Pancreas (tissue), 10 donors: ENCODE results near the gene RHOXF1. TPM values are rescaled to one million over a fixed set of nuclear protein-coding genes. Genes with fewer than 3 reads are reported as not detected.
A peak's percentile ranks its signal among the peaks of the same experiment; 100 is the strongest.

ENCODE experiments used
- ATAC-seq, 4 donors: fragments of 200-7000 bp; cut with Tn5 transposase; one replicate each; pipeline versions ENCODE4 v1.8.0 to v1.9.1; 2020; ENCODE audit warnings: mild to moderate bottlenecking in 4 of 4, moderate library complexity in 4 of 4
- DNase-seq, 6 donors: peaks; one replicate each; pipeline ENCODE4 v3.0.0-alpha.2; 2020
- FAIRE-seq: peaks from 2 replicates; lab custom pipeline; 2012; peaks lifted over from hg19 to GRCh38; lab: Jason Lieb, UNC
- H3K27ac ChIP-seq, 4 donors: fragments of 200-600 bp; sonication (generic); 1 replicate in 3 of 4; 2 replicates in 1 of 4; pipeline versions ENCODE4 v1.5.0 to v1.8.0; 2020
- H3K27me3 ChIP-seq, 4 donors: fragments of 200-600 bp; one replicate each; pipeline ENCODE4 v1.8.0; 2021
- H3K36me3 ChIP-seq, 3 donors: fragments of 200-600 bp; sonication (generic) in 1 of 3; one replicate each; pipeline versions ENCODE4 v1.5.0 to v1.8.0; 2020 to 2021
- H3K4me1 ChIP-seq, 3 donors: fragments of 200-600 bp; one replicate each; pipeline ENCODE4 v1.8.0; 2021
- H3K4me3 ChIP-seq, 4 donors: fragments of 200-600 bp; sonication (generic) in 2 of 4; one replicate each; pipeline versions ENCODE4 v1.5.0 to v1.8.0; 2020 to 2021
- H3K9me3 ChIP-seq, 4 donors: fragments of 200-600 bp; one replicate each; pipeline ENCODE4 v1.8.0; 2021
- CTCF ChIP-seq, 4 donors: fragments of 200-600 bp; sonication (generic) in 3 of 4; IDR thresholded peaks; one replicate each; pipeline versions ENCODE4 v1.5.0 to v1.8.0; 2021; ENCODE audit warnings: antibody characterized with exemption in 4 of 4
- WGBS, 2 donors: extraction: QIAGEN DNeasy Blood & Tissue Kit; methylation state at CpG; one replicate each; pipeline ENCODE4 v1.1.7; 2013; 5-methylcytosine and 5-hydroxymethylcytosine counted together
- intact Hi-C, 3 donors: fragments of 100-400 bp; cut with DNase I; formaldehyde crosslinking; loops; one replicate each; pipeline versions ENCODE4 v1.11.1 to v1.14.2; 2022
- polyA plus RNA-seq, 2 donors: library from polyadenylated mRNA; stranded (reverse); fragments of 200-250 nt; gene quantifications; one replicate each; pipeline ENCODE4 v1.2.3, GENCODE V29; 2013
- total RNA-seq, 6 donors: library from RNA; stranded (reverse); fragmentation: NEBNext Ultra II Directional in 4 of 6; extraction: Animal tissue kit (Norgen Biotek cat#: 25700) in 4 of 6; gene quantifications; one replicate each; pipeline versions ENCODE4 v1.2.1 to v1.2.4, GENCODE V29; 2021 to 2023
- donor health status: healthy with polysubstance abuse.
- donor health status: DM: no; HTN: no; CAD: no; lungs with moderate emphysema.
- donor health status: DM: no; HTN: no; CAD: no.
- donor health status: control.
- donor health status: control.
- donor health status: Bipolar disorder and iron deficiency.
- donor health status: DM: yes; HTN: yes; CAD: no.
- donor health status: DM: no; HTN: no; CAD: no.
- donor health status: DM: no; HTN: no; CAD: no.
- donor health status: DM: yes; HTN: yes; CAD: no.

The RHOXF1 gene
- total and polyA plus RNA-seq, 8 donors, result 0.28 to 1.0 (median 0.61) TPM; not detected in 5

DNA sequence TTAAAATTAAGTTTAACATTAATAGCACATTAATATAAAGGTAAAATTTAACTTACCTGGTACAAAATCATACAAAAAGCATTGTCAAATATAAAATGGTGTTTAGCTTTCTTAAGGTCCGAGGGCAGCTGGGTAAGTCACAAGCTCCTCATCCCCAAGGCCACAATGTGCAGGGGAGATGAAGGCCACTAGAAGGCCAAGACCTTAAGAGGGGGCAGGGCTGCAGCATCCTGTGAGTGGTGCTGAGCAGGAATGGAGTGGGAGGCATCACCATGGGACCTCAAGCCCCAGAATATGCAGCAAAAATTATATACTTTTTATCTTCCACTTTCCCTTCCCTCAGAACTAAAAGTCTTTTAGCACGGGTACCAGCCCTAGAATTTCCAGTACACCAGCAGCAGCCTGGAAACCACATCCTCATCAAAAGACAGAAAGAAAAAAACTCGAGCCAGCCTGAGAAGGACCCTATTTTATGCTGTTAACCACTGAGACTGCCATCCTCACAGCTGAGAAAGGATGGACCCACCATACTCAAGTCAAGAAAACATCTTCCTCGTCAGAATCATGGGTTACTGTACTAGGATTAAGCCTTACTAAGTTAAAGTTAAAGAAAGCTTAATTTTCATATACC lies 29.7 kb upstream of the RHOXF1 start:
- TF ChIP-seq CTCF (IDR thresholded peaks at IDR 0.05), result no peak
- WGBS, 2 donors, result 33 to 70% methylated on average over 4 of the region's 4 CpGs
- no peak overlapping the region for H3K27ac ChIP-seq
- intact Hi-C loops, result no loop called here
- FAIRE-seq (no peak), ATAC-seq (no peak), DNase-seq (no peak)
- H3K36me3 ChIP-seq, result no peaks in the 10 kb centered on the region
- no peaks in the 10 kb centered on the region for H3K4me1 ChIP-seq
- no peaks in the 10 kb centered on the region for H3K27me3 ChIP-seq
- no peak overlapping the region for H3K4me3 ChIP-seq
- H3K9me3 ChIP-seq, result no peaks in the 10 kb centered on the region

DNA sequence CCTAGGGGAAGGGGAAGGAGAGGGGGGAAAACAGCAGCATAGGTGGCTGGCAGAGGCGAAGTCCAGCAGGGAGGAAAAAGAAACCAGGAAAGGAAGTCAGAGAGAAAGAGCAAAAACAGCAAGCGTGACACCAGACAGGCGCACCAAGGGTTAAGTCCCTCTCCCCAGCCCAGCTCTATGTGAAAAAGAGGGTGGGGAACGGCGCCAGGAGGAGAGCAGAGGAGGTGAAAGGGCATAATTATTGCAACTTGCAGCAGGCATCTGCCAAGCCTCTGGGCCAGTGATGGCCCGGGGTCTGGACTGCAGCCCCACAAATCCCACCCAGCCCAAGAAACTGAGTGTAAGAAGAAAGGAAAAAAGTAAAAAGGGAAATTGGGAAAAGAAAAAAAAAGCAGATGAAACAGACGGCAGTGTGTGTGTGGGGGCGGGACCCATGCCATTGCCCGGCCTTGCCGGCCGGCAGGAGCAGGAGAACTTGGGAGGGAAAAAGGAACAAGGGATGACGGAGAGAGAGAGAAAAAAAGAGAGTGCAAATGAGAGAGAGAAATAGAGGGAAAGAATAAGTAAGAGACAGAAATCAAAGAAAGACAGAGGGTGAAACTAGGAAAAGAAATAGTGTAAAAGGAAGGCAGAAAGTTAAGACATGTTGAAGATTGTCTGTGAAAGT lies 28.6 kb upstream of the RHOXF1 start:
- FAIRE-seq (no peak), ATAC-seq (peak in 1 of 4 donors; percentile 35), DNase-seq (no peak)
- intact Hi-C loops, result no loop called here
- no peak for TF ChIP-seq CTCF (IDR thresholded peaks at IDR 0.05)
- Histone ChIP-seq H3K4me1 (no peaks in the 10 kb centered on the region), H3K4me3 (no peak overlapping the region), H3K27ac (no peak overlapping the region), H3K36me3 (no peaks in the 10 kb centered on the region), H3K27me3 (no peaks in the 10 kb centered on the region), H3K9me3 (no peaks in the 10 kb centered on the region)
- WGBS, 2 donors, result 39 to 54% methylated on average over 12 of the region's 12 CpGs

GRCh38 chrX:120140293-120140981 lies 24.7 kb upstream of the RHOXF1 start:
- Histone ChIP-seq H3K4me1 (no peaks in the 10 kb centered on the region), H3K36me3 (no peaks in the 10 kb centered on the region), H3K4me3 (peak overlapping the region in 1 of 4 donors; percentile 14), H3K9me3 (no peaks in the 10 kb centered on the region), H3K27ac (peak overlapping the region in 1 of 4 donors; percentile 17), H3K27me3 (peaks cover 0 to 5% (median 0%) of the 10 kb centered on the region in 4 donors)
- no peak for FAIRE-seq
- intact Hi-C loops, result no loop called here
- no peak for TF ChIP-seq CTCF (IDR thresholded peaks at IDR 0.05)
- WGBS, 2 donors, result 56 to 58% methylated on average over 11 of the region's 11 CpGs
- ATAC-seq, result peak; percentile 71 to 96 (median 76)
- peak in 2 of 6 donors; percentile 15 to 45 for DNase-seq

DNA sequence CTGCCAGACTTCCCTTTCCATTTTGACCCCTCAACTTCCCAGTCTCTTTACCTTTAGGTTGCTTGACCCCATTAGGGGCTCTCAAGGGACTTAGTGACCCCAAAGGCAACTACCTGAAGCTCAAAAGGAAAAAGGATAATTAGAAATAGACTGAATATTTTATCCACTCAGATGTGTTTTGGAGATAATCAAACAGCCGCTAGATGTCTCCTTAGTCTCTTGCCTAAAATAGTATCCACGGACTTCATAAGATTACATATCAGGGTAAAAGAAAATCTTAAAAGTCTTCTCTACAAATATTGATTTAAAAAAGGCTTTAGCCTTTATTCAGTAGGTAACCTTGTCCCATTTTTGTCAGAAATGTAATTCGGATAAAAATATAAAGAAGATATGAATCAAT lies 21.7 kb upstream of the RHOXF1 start:
- intact Hi-C loops, result no loop called here
- TF ChIP-seq CTCF (IDR thresholded peaks at IDR 0.05), result no peak
- no peak overlapping the region for H3K27ac ChIP-seq
- no peak for ATAC-seq
- H3K27me3 ChIP-seq, result peaks cover 0 to 5% (median 0%) of the 10 kb centered on the region in 4 donors
- no peak for DNase-seq
- no peak overlapping the region for H3K4me3 ChIP-seq
- FAIRE-seq, result peak; percentile 76
- WGBS, 2 donors, result 37 to 53% methylated on average over 3 of the region's 3 CpGs
- no peaks in the 10 kb centered on the region for H3K4me1 ChIP-seq
- no peaks in the 10 kb centered on the region for H3K36me3 ChIP-seq
- no peaks in the 10 kb centered on the region for H3K9me3 ChIP-seq
